ENCODE results near the gene CRX. TPM values are rescaled to one million over a fixed set of nuclear protein-coding genes. Genes with fewer than 3 reads are reported as not detected.
A peak's percentile ranks its signal among the peaks of the same experiment; 100 is the strongest.

The CRX gene
- total RNA-seq, 2 donors from 2014 or later, result 0.44 to 0.66 TPM

- Mint-ChIP-seq H3K36me3 (ENCODE audit: low read depth) (no peaks in the 10 kb centered on the region), H3K4me3 (no peak within 1 kb of the TSS), H3K9me3 (no peaks in the 10 kb centered on the region), H3K27me3 (ENCODE audit: insufficient read depth) (no peaks in the 10 kb centered on the region), H3K4me1 (peaks cover 23% of the 10 kb centered on the region), H3K27ac (no peak within 1 kb of the TSS)
- DNase-seq, result no peak
- Histone ChIP-seq H3K9me3 (ENCODE audit: control insufficient read depth, low read length) (no peaks in the 10 kb centered on the region), H3K4me1 (ENCODE audit: control insufficient read depth, insufficient read depth, low read length) (no peaks in the 10 kb centered on the region), H3K27me3 (ENCODE audit: control insufficient read depth, insufficient read depth, low read length, poor library complexity, severe bottlenecking) (no peaks in the 10 kb centered on the region), H3K4me3 (ENCODE audit: low read length) (peak within 1 kb of the TSS; percentile 28), H3K36me3 (ENCODE audit: control insufficient read depth, insufficient read depth, low read length) (no peaks in the 10 kb centered on the region), H3K9ac (ENCODE audit: extremely low read depth, low read length, poor library complexity, severe bottlenecking) (no peak within 1 kb of the TSS), H3K27ac (ENCODE audit: low read depth, low read length) (no peak within 1 kb of the TSS)
- 81 to 84% methylated on average over 10 to 12 of the region's 12 CpGs for WGBS, 2 experiments (ENCODE audit: insufficient coverage in 1 of 2, insufficient read length in 1 of 2)
- no peak for TF ChIP-seq CTCF (conservative IDR thresholded peaks at IDR 0.05)
Observed at GRCh38 chr19:47886010-47886559, 64.3 kb downstream of the CRX start, which contains the start of gene SULT2A1. TSS of gene SULT2A1 (minus strand) at chr19:47886315. CDS start at chr19:47886257, 58 bp downstream.

GRCh38 chr19:47890865-47891621 lies 69.3 kb downstream of the CRX start:
- Mint-ChIP-seq H3K36me3 (ENCODE audit: low read depth) (no peaks in the 10 kb centered on the region), H3K27me3 (ENCODE audit: insufficient read depth) (no peaks in the 10 kb centered on the region), H3K4me3 (no peak overlapping the region), H3K9me3 (peaks cover 17% of the 10 kb centered on the region), H3K4me1 (peaks cover 15% of the 10 kb centered on the region), H3K27ac (no peak overlapping the region)
- H3K4me1 ChIP-seq (ENCODE audit: control insufficient read depth, insufficient read depth, low read length), result no peaks in the 10 kb centered on the region
- no peak overlapping the region for H3K27ac ChIP-seq (ENCODE audit: low read depth, low read length)
- TF ChIP-seq CTCF (conservative IDR thresholded peaks at IDR 0.05), result no peak
- H3K4me3 ChIP-seq (ENCODE audit: low read length), result no peak overlapping the region
- DNase-seq, result no peak
- H3K9ac ChIP-seq (ENCODE audit: extremely low read depth, low read length, poor library complexity, severe bottlenecking), result no peak overlapping the region
- H3K36me3 ChIP-seq (ENCODE audit: control insufficient read depth, insufficient read depth, low read length), result no peaks in the 10 kb centered on the region
- H3K9me3 ChIP-seq (ENCODE audit: control insufficient read depth, low read length), result peaks cover 8% of the 10 kb centered on the region
- no peaks in the 10 kb centered on the region for H3K27me3 ChIP-seq (ENCODE audit: control insufficient read depth, insufficient read depth, low read length, poor library complexity, severe bottlenecking)
- 77 to 89% methylated on average over 5 to 7 of the region's 7 CpGs for WGBS, 2 experiments (ENCODE audit: insufficient coverage in 1 of 2, insufficient read length in 1 of 2)

GRCh38 chr19:47891622-47891922 lies 69.8 kb downstream of the CRX start:
- no peaks in the 10 kb centered on the region for H3K27me3 ChIP-seq (ENCODE audit: control insufficient read depth, insufficient read depth, low read length, poor library complexity, severe bottlenecking)
- H3K4me3 Mint-ChIP-seq, result no peak overlapping the region
- no peak for TF ChIP-seq CTCF (conservative IDR thresholded peaks at IDR 0.05)
- H3K27ac ChIP-seq (ENCODE audit: low read depth, low read length), result no peak overlapping the region
- H3K9me3 ChIP-seq (ENCODE audit: control insufficient read depth, low read length), result peaks cover 8% of the 10 kb centered on the region
- no peaks in the 10 kb centered on the region for H3K4me1 ChIP-seq (ENCODE audit: control insufficient read depth, insufficient read depth, low read length)
- DNase-seq, result no peak
- peak overlapping the region; percentile 65 for H3K27ac Mint-ChIP-seq
- no peaks in the 10 kb centered on the region for H3K36me3 ChIP-seq (ENCODE audit: control insufficient read depth, insufficient read depth, low read length)
- H3K9me3 Mint-ChIP-seq, result peaks cover 17% of the 10 kb centered on the region
- H3K9ac ChIP-seq (ENCODE audit: extremely low read depth, low read length, poor library complexity, severe bottlenecking), result no peak overlapping the region
- WGBS, 2 experiments (ENCODE audit: insufficient coverage in 1 of 2, insufficient read length in 1 of 2), result 60 to 71% methylated on average over 1 to 2 of the region's 2 CpGs
- H3K4me3 ChIP-seq (ENCODE audit: low read length), result no peak overlapping the region
- H3K36me3 Mint-ChIP-seq (ENCODE audit: low read depth), result no peaks in the 10 kb centered on the region
- no peaks in the 10 kb centered on the region for H3K27me3 Mint-ChIP-seq (ENCODE audit: insufficient read depth)
- peaks cover 11% of the 10 kb centered on the region for H3K4me1 Mint-ChIP-seq
